ENCODE data around the gene MPHOSPH8. TPM values are rescaled to one million over a fixed set of nuclear protein-coding genes. Genes with fewer than 3 reads are reported as not detected.

MPHOSPH8 gene
- total RNA-seq, 1 experiment from 2014 or later = 17.5 TPM

- Mint-ChIP-seq H3K9me3 (ENCODE audit: low read depth, unreplicated experiment) (no peaks in the 10 kb centered on the region), H3K27me3 (ENCODE audit: unreplicated experiment) (no peaks in the 10 kb centered on the region), H3K4me3 (ENCODE audit: low read depth, unreplicated experiment) (no peak overlapping the region), H3K27ac (ENCODE audit: unreplicated experiment) (no peak overlapping the region), H3K36me3 (ENCODE audit: insufficient read depth, unreplicated experiment) (peaks cover 6% of the 10 kb centered on the region), H3K4me1 (ENCODE audit: low read depth, unreplicated experiment) (peaks cover 18% of the 10 kb centered on the region)
- no TSS peak for BruUV-seq (replicated peaks)
- CTCF ChIA-PET = no interaction called here
- peak; percentile 13 for DNase-seq
- intact Hi-C loops (cut with micrococcal nuclease; ENCODE audit: unreplicated experiment) = no loop called here
- TF ChIP-seq CTCF (IDR thresholded peaks at IDR 0.05; ENCODE audit: unreplicated experiment) = no peak
Measured at GRCh38 chr13:19596960-19597361, 36.5 kb upstream of the MPHOSPH8 start.

GRCh38 chr13:19597523-19597922 is 35.9 kb upstream of the MPHOSPH8 start:
- H3K4me1 Mint-ChIP-seq (ENCODE audit: low read depth, unreplicated experiment) = peaks cover 18% of the 10 kb centered on the region
- no peaks in the 10 kb centered on the region for H3K9me3 Mint-ChIP-seq (ENCODE audit: low read depth, unreplicated experiment)
- CTCF ChIA-PET = no interaction called here
- TF ChIP-seq CTCF (IDR thresholded peaks at IDR 0.05; ENCODE audit: unreplicated experiment) = no peak
- no TSS peak for BruUV-seq (replicated peaks)
- H3K27me3 Mint-ChIP-seq (ENCODE audit: unreplicated experiment) = no peaks in the 10 kb centered on the region
- intact Hi-C loops (cut with micrococcal nuclease; ENCODE audit: unreplicated experiment) = no loop called here
- H3K4me3 Mint-ChIP-seq (ENCODE audit: low read depth, unreplicated experiment) = no peak overlapping the region
- H3K27ac Mint-ChIP-seq (ENCODE audit: unreplicated experiment) = no peak overlapping the region
- no peak for DNase-seq
- peaks cover 11% of the 10 kb centered on the region for H3K36me3 Mint-ChIP-seq (ENCODE audit: insufficient read depth, unreplicated experiment)

DNA sequence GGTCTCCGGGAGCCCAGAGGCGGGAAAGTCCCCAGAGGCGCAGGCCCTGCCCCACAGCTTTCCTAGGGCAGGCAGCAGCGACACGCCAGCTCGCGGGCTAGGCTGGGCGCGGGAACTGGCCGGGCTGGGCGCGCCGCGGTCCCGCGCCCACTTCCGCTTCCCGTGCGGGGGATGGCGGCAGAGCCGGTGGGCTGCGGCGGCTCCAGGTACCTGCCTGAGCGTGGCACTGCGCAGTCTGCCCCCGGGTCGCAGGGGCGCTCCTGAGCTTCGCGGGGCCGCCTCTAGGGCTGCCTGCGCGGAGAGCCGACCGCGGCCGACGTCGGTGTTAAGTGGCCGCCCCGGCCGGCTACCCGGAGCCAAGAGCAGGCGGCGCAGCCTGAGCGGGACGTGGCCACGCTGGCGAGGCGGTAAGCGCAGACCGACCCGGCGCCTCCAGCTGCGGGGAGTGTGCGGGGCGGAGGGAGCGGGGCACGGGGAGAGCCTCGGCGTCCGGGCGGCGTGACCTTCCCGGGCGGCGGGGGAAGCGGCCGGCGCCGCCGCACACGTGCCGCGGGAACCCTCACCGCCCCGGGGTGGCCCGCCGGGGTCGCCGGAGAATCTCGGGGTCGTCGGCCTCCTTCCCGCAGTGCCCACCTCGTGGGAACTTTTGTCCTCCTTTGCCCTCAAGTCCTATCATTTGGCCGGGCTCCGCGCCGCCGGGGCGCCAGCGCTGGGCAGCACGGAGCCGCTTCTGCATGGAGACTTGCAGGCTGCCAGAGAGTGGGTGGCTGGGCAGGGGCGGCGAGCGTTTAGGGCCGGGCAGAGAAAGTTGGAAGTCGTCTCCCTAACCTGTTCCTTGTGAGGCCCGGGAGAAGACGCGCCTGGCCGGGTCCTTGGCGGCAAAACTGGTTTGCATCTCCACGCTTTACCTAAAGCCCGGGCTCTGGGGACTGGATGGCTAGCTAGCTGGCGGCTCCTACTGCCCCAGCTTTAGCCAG is 31.4 kb upstream of the MPHOSPH8 start:
- DNase-seq = peak; percentile 69
- no peak overlapping the region for H3K27ac Mint-ChIP-seq (ENCODE audit: unreplicated experiment)
- CTCF ChIA-PET = interaction anchor here (0.6 kb wide), 1 partner anchor 31 kb away, joined by 3 read pairs; no protein-coding TSS in a partner anchor
- BruUV-seq (replicated peaks) = no TSS peak
- intact Hi-C loops (cut with micrococcal nuclease; ENCODE audit: unreplicated experiment) = no loop called here
- H3K4me3 Mint-ChIP-seq (ENCODE audit: low read depth, unreplicated experiment) = peak overlapping the region; percentile 66
- no peaks in the 10 kb centered on the region for H3K27me3 Mint-ChIP-seq (ENCODE audit: unreplicated experiment)
- H3K4me1 Mint-ChIP-seq (ENCODE audit: low read depth, unreplicated experiment) = peaks cover 18% of the 10 kb centered on the region
- no peaks in the 10 kb centered on the region for H3K9me3 Mint-ChIP-seq (ENCODE audit: low read depth, unreplicated experiment)
- peaks cover 24% of the 10 kb centered on the region for H3K36me3 Mint-ChIP-seq (ENCODE audit: insufficient read depth, unreplicated experiment)
- TF ChIP-seq CTCF (IDR thresholded peaks at IDR 0.05; ENCODE audit: unreplicated experiment) = no peak

- TF ChIP-seq CTCF (IDR thresholded peaks at IDR 0.05; ENCODE audit: unreplicated experiment) = no peak
- no peak overlapping the region for H3K4me3 Mint-ChIP-seq (ENCODE audit: low read depth, unreplicated experiment)
- no peaks in the 10 kb centered on the region for H3K9me3 Mint-ChIP-seq (ENCODE audit: low read depth, unreplicated experiment)
- H3K27me3 Mint-ChIP-seq (ENCODE audit: unreplicated experiment) = no peaks in the 10 kb centered on the region
- peaks cover 29% of the 10 kb centered on the region for H3K36me3 Mint-ChIP-seq (ENCODE audit: insufficient read depth, unreplicated experiment)
- intact Hi-C loops (cut with micrococcal nuclease; ENCODE audit: unreplicated experiment) = no loop called here
- no TSS peak for BruUV-seq (replicated peaks)
- DNase-seq = no peak
- H3K4me1 Mint-ChIP-seq (ENCODE audit: low read depth, unreplicated experiment) = peaks cover 17% of the 10 kb centered on the region
- no peak overlapping the region for H3K27ac Mint-ChIP-seq (ENCODE audit: unreplicated experiment)
- CTCF ChIA-PET = interaction anchor here (0.6 kb wide), 1 partner anchor 513 kb away, joined by 3 read pairs; no protein-coding TSS in a partner anchor
Measured at GRCh38 chr13:19604306-19604705, 29.2 kb upstream of the MPHOSPH8 start.
